HG02759 (cell line): ENCODE data around the gene ADD2.
A peak's percentile ranks its signal among the peaks of the same experiment; 100 is the strongest.
"Not testable (repeated sequence)": the region's sequence is repeated elsewhere in the genome, so short reads cannot be mapped to it uniquely, and the experiment has no call there.

Source experiments
- ATAC-seq: cut with Tn5 transposase; IDR thresholded peaks from one replicate; pipeline ENCODE4 v1.9.1; 2021; ENCODE audit warnings: mild to moderate bottlenecking, moderate library complexity; ENCODE audit not compliant: unreplicated experiment

ADD2 gene

DNA sequence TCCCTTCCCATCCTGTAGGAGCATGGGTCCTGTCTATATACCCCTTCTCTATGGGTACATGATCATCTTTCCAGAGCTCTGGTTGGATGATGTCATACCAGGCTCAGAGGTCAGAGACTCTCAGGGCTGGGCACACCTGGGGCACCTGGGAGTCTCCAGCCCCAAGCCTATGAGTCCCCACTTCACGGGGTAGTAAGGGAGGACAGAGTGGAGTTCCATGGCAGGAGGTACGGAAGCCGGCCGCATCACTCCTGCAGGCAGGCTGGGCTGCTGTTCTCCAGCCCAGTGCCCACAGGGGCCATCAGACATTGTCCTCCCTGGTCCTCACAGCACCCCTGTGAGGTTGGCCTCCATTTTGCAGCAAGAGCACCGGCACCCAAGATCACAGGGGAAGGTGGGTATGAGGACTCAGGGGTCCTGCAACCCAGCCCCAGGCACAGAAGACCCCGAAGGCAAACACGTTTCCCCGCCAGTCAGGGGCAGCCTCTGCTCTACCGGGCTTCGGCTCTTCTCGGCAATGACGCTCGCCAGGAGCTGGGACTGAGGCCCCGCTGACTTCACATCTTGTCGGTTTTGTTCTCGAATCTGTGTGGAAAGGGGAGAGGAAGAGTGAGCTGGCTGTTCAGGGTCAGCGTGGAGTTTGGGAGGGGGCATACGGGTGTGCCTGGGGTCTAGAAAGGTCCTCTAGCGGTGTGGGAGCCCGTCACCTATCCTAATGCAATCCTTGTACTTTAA lies 91.5 kb downstream of the ADD2 start:
- ATAC-seq: no peak

GRCh38 chr2:70675862-70676261 lies 92.1 kb downstream of the ADD2 start:
- ATAC-seq: no peak

- no peak for ATAC-seq
Observed at GRCh38 chr2:70674636-70675430, 93.2 kb downstream of the ADD2 start.

DNA sequence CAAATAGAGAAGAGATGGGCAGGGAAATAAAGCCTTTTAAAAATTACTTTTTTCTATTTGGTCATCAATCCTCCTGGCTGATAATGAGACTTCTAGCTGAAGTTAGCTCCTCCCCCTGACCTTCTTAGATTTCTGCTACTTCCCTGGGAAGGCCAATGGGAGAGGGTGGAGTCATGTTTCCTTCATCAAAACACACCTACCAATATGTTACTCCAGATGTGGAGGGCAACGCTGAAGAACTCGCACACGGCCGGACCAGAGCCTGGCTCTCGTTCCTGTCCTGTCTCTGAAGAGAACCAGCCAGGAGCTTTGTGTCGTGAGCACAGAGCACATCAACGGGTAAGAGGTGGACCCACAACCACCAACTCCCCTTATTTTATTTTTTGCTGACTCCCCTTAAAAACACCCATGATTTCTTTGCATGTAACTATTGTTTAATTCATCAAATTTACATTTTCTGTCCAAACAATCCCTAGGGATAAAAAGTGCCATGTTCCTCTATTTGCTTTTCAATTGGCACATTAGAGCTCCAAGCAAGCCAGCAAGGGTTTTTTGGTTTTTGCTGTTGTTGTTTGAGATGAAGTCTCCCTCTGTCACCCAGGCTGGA lies 94.9 kb downstream of the ADD2 start:
- no peak for ATAC-seq

DNA sequence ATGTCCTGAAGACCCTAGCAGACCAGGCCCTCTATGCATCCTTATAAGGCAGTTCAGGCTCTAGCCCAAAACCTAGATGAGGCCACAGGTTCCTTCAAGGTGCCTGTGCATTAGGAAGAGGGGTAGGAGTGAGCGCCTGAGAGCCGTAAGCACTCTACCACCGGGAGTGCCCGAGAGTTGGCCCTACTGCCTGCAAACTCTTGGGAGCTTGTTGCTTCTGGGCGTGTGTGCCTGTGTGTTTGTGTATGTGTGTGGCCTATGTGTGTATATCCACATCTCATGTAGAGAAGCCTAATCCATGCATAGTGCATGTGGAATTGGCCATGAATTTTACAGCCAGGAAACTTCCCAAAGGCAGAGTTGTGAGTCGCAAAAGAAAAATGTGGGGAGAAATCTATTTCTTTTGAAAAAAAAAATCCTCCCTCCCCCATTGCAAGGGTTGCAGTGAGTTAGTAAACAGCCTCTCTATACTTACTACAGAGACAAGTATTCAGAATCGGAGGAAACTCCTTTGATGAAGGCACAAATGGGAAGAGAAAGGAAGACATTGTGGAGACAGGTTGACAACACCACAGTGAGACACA lies 96.8 kb downstream of the ADD2 start:
- ATAC-seq: no peak

- no peak for ATAC-seq
Observed at GRCh38 chr2:70670626-70671025, 97.4 kb downstream of the ADD2 start.

- no peak for ATAC-seq
Observed at GRCh38 chr2:70670202-70670601, 97.8 kb downstream of the ADD2 start.

- no peak for ATAC-seq
Observed at GRCh38 chr2:70668911-70669310, 99.1 kb downstream of the ADD2 start.

DNA sequence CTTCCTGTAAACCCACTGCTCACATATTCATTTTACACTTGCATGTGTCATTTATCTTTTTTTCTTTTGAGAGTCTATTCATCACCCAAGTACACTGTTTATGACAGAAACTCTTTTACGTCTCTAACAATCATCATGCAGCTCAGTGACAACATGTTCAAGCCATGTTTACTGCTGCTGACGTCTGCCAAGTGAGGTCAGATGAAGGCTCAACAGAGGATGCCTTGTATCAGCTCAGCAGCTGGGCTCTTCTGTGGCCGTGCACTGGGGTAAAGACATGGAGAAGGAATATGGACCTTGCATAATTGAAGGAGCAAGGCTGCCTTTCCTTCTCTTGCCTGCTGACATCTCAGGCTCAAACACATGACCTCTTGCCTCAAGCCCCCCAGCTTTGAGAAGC lies 99.6 kb downstream of the ADD2 start:
- no peak for ATAC-seq

GRCh38 chr2:70664525-70664924 lies 103.5 kb downstream of the ADD2 start:
- no peak for ATAC-seq

- no peak for ATAC-seq
Observed at GRCh38 chr2:70663411-70663810, 104.6 kb downstream of the ADD2 start.

- no peak for ATAC-seq
Observed at GRCh38 chr2:70659551-70659950, 108.4 kb downstream of the ADD2 start.

GRCh38 chr2:70658476-70658875 lies 109.5 kb downstream of the ADD2 start:
- no peak for ATAC-seq

DNA sequence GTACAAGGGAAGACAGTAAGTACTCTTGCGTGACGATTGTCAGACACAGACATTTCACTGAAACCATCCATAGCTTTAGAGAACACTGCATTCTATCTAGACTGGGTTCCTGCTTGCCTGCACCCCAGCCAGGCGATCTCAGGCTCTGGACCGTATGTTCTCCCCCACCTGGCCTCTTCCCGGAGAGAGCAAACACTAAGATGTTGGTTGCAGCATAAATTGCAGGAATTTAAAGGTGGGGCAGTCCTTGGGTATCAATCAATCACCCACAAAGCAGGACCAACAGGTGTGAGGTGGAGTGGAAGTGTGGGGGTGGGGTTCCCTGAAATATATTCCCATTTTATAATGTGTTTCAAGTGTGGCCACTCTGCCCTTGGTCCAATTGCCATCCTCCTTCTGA lies 110.8 kb downstream of the ADD2 start:
- ATAC-seq: no peak

- ATAC-seq: no peak
Observed at GRCh38 chr2:70656421-70657010, 111.5 kb downstream of the ADD2 start.

DNA sequence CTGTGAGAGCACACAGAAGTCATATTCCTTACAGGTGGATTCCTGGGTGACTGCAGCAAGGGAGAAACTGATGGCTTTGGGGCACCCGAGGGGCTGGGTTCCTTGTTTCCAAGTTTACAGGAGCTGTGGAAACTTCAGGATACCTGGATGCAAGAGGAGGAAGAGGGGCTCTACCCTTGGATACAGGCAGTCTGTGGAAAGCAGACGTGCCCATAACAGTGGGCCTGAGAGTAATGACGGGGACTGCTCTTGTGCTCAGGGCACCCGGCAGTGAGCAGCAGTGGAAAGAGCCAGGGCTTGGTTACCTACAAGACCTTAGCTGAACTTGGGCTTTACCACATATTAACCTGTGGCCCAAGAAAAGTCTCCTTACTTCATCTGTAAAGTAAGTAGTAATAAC lies 112.2 kb downstream of the ADD2 start:
- ATAC-seq: no peak

DNA sequence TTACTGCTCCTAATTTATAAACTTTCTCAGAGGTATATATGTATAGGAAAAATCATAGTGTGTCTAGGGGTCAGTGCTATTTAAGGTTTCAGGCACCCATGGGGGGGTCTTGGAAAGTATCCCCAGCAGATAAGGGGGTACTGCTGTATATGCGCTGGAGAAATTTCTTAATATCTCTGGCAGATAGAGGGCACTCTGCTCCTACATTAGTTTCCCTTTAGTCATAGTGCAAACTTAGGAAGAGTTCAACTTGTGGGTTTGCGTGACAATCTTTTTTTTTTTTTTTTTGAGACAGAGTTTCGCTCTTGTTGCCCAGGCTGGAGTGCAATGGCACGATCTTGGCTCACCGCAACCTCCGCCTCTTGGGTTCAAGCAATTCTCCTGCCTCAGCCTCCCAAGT lies 112.8 kb downstream of the ADD2 start:
- ATAC-seq: not testable (repeated sequence)

DNA sequence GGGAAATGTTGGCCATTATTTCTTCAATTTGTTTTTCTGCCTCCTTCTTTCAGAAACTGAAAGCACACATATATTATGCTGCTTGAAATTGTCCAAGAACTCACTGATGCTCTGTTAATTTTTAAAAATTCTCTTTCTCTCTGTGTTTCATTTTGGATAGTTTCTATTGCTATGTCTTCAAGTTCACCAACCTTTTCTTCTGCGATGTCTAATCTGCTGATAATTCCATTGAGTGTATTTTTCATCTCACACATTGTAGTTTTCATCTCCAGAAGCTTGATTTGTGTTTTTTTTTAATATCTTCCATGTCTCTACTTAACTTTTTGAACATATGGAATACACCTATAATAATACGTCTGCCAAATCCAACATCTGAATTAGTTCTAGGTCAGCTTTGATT lies 116.3 kb downstream of the ADD2 start:
- ATAC-seq: no peak

DNA sequence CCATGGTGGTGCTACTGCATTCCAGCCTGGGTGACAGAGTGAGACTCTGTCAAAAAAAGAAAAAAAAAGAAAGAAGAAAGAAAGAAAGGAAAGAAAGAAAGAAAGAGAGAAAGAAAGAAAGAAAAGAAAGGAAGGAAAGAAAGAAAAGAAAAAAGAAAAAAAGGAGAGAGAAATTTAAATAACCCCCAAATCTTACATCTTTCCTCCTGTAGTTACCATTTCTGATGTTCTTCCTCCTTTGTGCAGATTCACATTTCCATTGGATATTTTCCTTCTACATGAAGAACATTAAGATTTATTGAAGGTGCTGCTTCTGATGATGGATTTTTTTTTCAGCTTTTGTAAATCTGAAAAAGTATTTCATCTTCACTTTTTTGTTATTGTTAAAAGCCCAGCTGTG lies 117.0 kb downstream of the ADD2 start:
- no peak for ATAC-seq

DNA sequence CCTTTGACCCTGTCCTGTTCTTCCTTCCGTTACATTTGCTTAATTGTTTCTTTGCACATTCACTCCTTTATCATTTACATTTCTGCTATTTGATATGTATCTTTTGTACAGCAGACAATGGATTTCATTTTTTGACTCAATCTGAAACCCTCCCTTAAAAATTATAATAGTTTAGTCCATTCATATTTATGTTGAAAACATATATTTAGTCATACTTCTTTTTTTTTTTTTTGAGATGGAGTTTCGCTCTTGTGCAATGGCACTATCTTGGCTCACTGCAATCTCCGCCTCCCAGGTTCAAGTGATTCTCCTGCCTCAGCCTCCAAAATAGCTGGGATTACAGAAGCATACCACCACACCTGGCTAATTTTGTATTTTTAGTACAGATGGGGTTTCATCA lies 119.0 kb downstream of the ADD2 start:
- no peak for ATAC-seq

DNA sequence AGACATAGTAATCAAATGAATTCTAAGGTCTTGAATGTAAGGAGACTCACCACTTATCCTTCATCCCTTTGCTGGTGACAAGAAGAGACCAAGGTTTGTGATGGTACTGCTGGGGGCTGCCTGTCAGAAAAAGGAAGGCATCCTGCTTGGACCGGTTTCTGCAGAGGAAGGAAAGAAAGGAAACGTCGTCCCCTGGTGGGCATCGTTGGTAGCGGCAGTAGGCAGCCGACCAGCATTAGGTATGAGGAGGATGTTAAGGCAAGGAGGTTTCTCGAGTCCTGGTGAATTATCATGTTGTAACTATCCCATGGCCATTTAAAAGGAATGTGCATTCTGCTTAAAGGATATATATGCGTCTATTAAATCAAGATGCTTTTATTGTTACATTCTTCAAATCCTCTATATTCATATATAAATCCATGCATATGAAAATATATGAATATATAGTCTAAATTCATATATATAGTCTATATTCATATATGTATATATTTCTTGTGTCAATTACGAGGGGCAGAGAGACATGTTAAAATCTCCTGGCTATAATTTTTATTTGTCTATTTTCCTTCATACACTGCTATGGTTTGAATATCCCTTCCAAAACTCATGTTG lies 120.0 kb downstream of the ADD2 start:
- peak; percentile 67 for ATAC-seq
